Natural killer cell treated with Interleukin-12 subunit alpha and Interleukin-12 subunit beta and Interleukin-15 and Interleukin-18, amount 100 ng/mL, for 72 hours (primary cell): ENCODE data around the gene IVL. TPM values are rescaled to one million over a fixed set of nuclear protein-coding genes. Genes with fewer than 3 reads are reported as not detected.

Source experiments
- ATAC-seq, 2 donors: fragments of 150-1000 bp; cut with Tn5 transposase in 1 of 2; sonication (Bioruptor Pico), chemical (Tn5 transposase) in 1 of 2; 2 replicates each; pipeline ENCODE4 v1.10.0; 2021
- DNase-seq: peaks from one replicate; pipeline ENCODE4 v3.0.0; 2022; ENCODE audit warnings: low spot score
- H3K27ac Mint-ChIP-seq, 2 donors: 1 replicate in 1 of 2; 2 replicates in 1 of 2; pipeline ENCODE4 v1.8.0; 2022; ENCODE audit warnings: mixed read lengths in 2 of 2, mild to moderate bottlenecking in 1 of 2, moderate library complexity in 1 of 2
- H3K27me3 Mint-ChIP-seq, 2 donors: 1 replicate in 1 of 2; 2 replicates in 1 of 2; pipeline ENCODE4 v1.8.0; 2022; ENCODE audit warnings: mixed read lengths in 2 of 2
- H3K36me3 Mint-ChIP-seq: one replicate; pipeline ENCODE4 v1.8.0; 2022; ENCODE audit warnings: mixed read lengths
- H3K4me1 Mint-ChIP-seq, 2 donors: 1 replicate in 1 of 2; 2 replicates in 1 of 2; pipeline ENCODE4 v1.8.0; 2022; ENCODE audit warnings: low read depth in 2 of 2, mixed read lengths in 2 of 2, mild to moderate bottlenecking in 1 of 2
- H3K4me3 Mint-ChIP-seq: one replicate; pipeline ENCODE4 v1.8.0; 2022; ENCODE audit warnings: mixed read lengths
- H3K9me3 Mint-ChIP-seq: 2 replicates; pipeline ENCODE4 v1.8.0; 2022; ENCODE audit warnings: mixed read lengths
- total RNA-seq, 2 donors: library from RNA; stranded (reverse); gene quantifications; one replicate each; pipeline ENCODE4 v1.2.3, GENCODE V29; 2022

Gene IVL
- total RNA-seq, 2 donors from 2014 or later, result not detected

- Mint-ChIP-seq H3K27ac (no peak within 1 kb of the TSS), H3K36me3 (no peaks in the 10 kb centered on the region), H3K4me3 (no peak within 1 kb of the TSS), H3K9me3 (no peaks in the 10 kb centered on the region), H3K4me1 (no peaks in the 10 kb centered on the region), H3K27me3 (peaks cover 8 to 17% of the 10 kb centered on the region in 2 donors)
- ATAC-seq, result no peak
- DNase-seq, result no peak
Observed at GRCh38 chr1:152946651-152947256, 38.4 kb downstream of the IVL start, which contains the start of gene SPRR5. Gene SPRR5 (plus strand): TSS chr1:152947206. CDS start chr1:152948555, 1,349 bp downstream.

- Mint-ChIP-seq H3K9me3 (no peaks in the 10 kb centered on the region), H3K36me3 (no peaks in the 10 kb centered on the region), H3K4me3 (no peak overlapping the region), H3K27ac (no peak overlapping the region), H3K4me1 (no peaks in the 10 kb centered on the region), H3K27me3 (peaks cover 17% of the 10 kb centered on the region in 2 donors)
- ATAC-seq (no peak), DNase-seq (no peak)
Observed at GRCh38 chr1:152951711-152952110, 43.4 kb downstream of the IVL start.

- H3K4me3 Mint-ChIP-seq, result no peak overlapping the region
- no peak for ATAC-seq
- H3K27me3 Mint-ChIP-seq, result peaks cover 10 to 17% of the 10 kb centered on the region in 2 donors
- no peaks in the 10 kb centered on the region for H3K4me1 Mint-ChIP-seq
- no peaks in the 10 kb centered on the region for H3K9me3 Mint-ChIP-seq
- no peak for DNase-seq
- no peak overlapping the region for H3K27ac Mint-ChIP-seq
- H3K36me3 Mint-ChIP-seq, result no peaks in the 10 kb centered on the region
Observed at GRCh38 chr1:152953761-152954160, 45.4 kb downstream of the IVL start.

- Mint-ChIP-seq H3K4me3 (no peak overlapping the region), H3K4me1 (no peaks in the 10 kb centered on the region), H3K27me3 (peaks cover 10 to 17% of the 10 kb centered on the region in 2 donors), H3K9me3 (no peaks in the 10 kb centered on the region), H3K27ac (no peak overlapping the region), H3K36me3 (no peaks in the 10 kb centered on the region)
- ATAC-seq, result no peak
- no peak for DNase-seq
Observed at GRCh38 chr1:152954436-152954835, 46.1 kb downstream of the IVL start.

- no peak overlapping the region for H3K4me3 Mint-ChIP-seq
- peaks cover 8 to 9% of the 10 kb centered on the region in 2 donors for H3K27me3 Mint-ChIP-seq
- no peaks in the 10 kb centered on the region for H3K9me3 Mint-ChIP-seq
- H3K36me3 Mint-ChIP-seq, result no peaks in the 10 kb centered on the region
- DNase-seq (no peak), ATAC-seq (no peak)
- no peaks in the 10 kb centered on the region for H3K4me1 Mint-ChIP-seq
- H3K27ac Mint-ChIP-seq, result no peak overlapping the region
Observed at GRCh38 chr1:152957561-152957960, 49.2 kb downstream of the IVL start.

- ATAC-seq, result no peak
- Mint-ChIP-seq H3K27me3 (peaks cover 7 to 8% of the 10 kb centered on the region in 2 donors), H3K9me3 (no peaks in the 10 kb centered on the region), H3K36me3 (no peaks in the 10 kb centered on the region), H3K4me3 (no peak overlapping the region), H3K4me1 (no peaks in the 10 kb centered on the region), H3K27ac (no peak overlapping the region)
- DNase-seq, result no peak
Observed at GRCh38 chr1:152959273-152959672, 50.9 kb downstream of the IVL start.

- no peak overlapping the region for H3K4me3 Mint-ChIP-seq
- H3K27ac Mint-ChIP-seq, result no peak overlapping the region
- no peaks in the 10 kb centered on the region for H3K36me3 Mint-ChIP-seq
- no peaks in the 10 kb centered on the region for H3K4me1 Mint-ChIP-seq
- H3K9me3 Mint-ChIP-seq, result no peaks in the 10 kb centered on the region
- ATAC-seq (peak in 1 of 2 donors; percentile 32), DNase-seq (no peak)
- peaks cover 8 to 13% of the 10 kb centered on the region in 2 donors for H3K27me3 Mint-ChIP-seq
Observed at GRCh38 chr1:152959801-152960451, 51.6 kb downstream of the IVL start.

- H3K36me3 Mint-ChIP-seq, result no peaks in the 10 kb centered on the region
Observed at GRCh38 chr1:152960452-152961044, 52.2 kb downstream of the IVL start.

More at GRCh38 chr1:152960452-152961044, 52.2 kb downstream of the IVL start:
- no peaks in the 10 kb centered on the region for H3K9me3 Mint-ChIP-seq
- H3K27me3 Mint-ChIP-seq, result peaks cover 10 to 19% of the 10 kb centered on the region in 2 donors
- DNase-seq, result no peak
- H3K4me1 Mint-ChIP-seq, result no peaks in the 10 kb centered on the region
- no peak for ATAC-seq
- no peak overlapping the region for H3K4me3 Mint-ChIP-seq
- H3K27ac Mint-ChIP-seq, result no peak overlapping the region

Other genes with a start within 250 kb of the IVL start
- gene LCE2D, start 245.2 kb upstream of the IVL start, total RNA-seq, result not detected
- gene LCE2C, start 233.3 kb upstream of the IVL start, total RNA-seq, result not detected
- gene LCE2B, start 222.4 kb upstream of the IVL start, total RNA-seq, result not detected
- gene LCE2A, start 210.2 kb upstream of the IVL start, total RNA-seq, result not detected
- not detected for gene LCE4A, start 200.4 kb upstream of the IVL start, total RNA-seq
- not detected for gene KPRP, start 150.5 kb upstream of the IVL start, total RNA-seq
- gene LCE1F, start 133.4 kb upstream of the IVL start, total RNA-seq, result not detected
- not detected for gene LCE1E, start 122.3 kb upstream of the IVL start, total RNA-seq
- not detected for gene LCE1D, start 111.8 kb upstream of the IVL start, total RNA-seq
- not detected for gene LCE1C, start 101.9 kb upstream of the IVL start, total RNA-seq
- gene LCE1B, start 96.6 kb upstream of the IVL start, total RNA-seq, result not detected
- not detected for gene LCE1A, start 81.1 kb upstream of the IVL start, total RNA-seq
- gene LCE6A, start 65.7 kb upstream of the IVL start, total RNA-seq, result not detected
- not detected for gene LCE7A, start 48.5 kb upstream of the IVL start, total RNA-seq
- gene SMCP, start 30.2 kb upstream of the IVL start, total RNA-seq, result not detected
- gene SPRR5, start 38.7 kb downstream of the IVL start, total RNA-seq, result not detected
- not detected for gene SPRR4, start 62.1 kb downstream of the IVL start, total RNA-seq
- not detected for gene SPRR1A, start 75.5 kb downstream of the IVL start, total RNA-seq
- gene SPRR3, start 93.2 kb downstream of the IVL start, total RNA-seq, result not detected
- gene SPRR1B, start 122.7 kb downstream of the IVL start, total RNA-seq, result not detected
- gene SPRR2D, start 132.6 kb downstream of the IVL start, total RNA-seq, result not detected
- not detected for gene SPRR2A, start 149.0 kb downstream of the IVL start, total RNA-seq
- gene SPRR2B, start 163.1 kb downstream of the IVL start, total RNA-seq, result not detected
- gene SPRR2E, start 186.0 kb downstream of the IVL start, total RNA-seq, result not detected
- not detected for gene SPRR2F, start 205.0 kb downstream of the IVL start, total RNA-seq
- gene SPRR2G, start 242.3 kb downstream of the IVL start, total RNA-seq, result not detected